GM19239 (cell line): Measurements from ENCODE around the gene CMSS1.

Experiments used
- DNase-seq: peaks from one replicate; pipeline ENCODE4 v3.0.0; 2011; ENCODE audit warnings: low spot score; ENCODE audit not compliant: insufficient read length
- FAIRE-seq: peaks from 2 replicates; lab custom pipeline; 2011; peaks lifted over from hg19 to GRCh38; lab: Jason Lieb, UNC

CMSS1 gene

GRCh38 chr3:100067589-100067988 lies 249.9 kb downstream of the CMSS1 start:
- DNase-seq (no peak), FAIRE-seq (no peak)

GRCh38 chr3:100068826-100069225 lies 251.2 kb downstream of the CMSS1 start:
- FAIRE-seq = peak; percentile 97

DNA sequence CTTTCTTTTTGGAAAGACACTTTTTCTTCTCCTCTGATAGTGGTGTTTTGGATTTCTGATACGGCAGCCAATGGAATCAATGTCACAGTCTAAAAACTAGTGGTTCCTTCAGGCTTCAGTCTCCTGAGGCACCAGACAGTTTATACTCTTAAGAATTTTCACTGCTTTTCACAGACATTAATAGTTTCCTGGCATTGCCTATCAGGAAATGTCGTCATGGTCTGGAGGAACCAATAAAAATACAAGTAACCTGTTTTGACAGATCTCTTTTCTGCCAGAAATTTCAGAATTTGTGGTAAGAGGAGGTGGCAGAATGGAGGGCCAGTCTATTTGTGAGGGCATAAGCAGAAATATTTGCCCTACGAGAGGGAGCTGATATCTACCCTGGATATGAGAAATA lies 251.8 kb downstream of the CMSS1 start:
- DNase-seq = no peak
- no peak for FAIRE-seq

More at GRCh38 chr3:100068826-100069225, 251.2 kb downstream of the CMSS1 start:
- peak; percentile 53 for DNase-seq

DNA sequence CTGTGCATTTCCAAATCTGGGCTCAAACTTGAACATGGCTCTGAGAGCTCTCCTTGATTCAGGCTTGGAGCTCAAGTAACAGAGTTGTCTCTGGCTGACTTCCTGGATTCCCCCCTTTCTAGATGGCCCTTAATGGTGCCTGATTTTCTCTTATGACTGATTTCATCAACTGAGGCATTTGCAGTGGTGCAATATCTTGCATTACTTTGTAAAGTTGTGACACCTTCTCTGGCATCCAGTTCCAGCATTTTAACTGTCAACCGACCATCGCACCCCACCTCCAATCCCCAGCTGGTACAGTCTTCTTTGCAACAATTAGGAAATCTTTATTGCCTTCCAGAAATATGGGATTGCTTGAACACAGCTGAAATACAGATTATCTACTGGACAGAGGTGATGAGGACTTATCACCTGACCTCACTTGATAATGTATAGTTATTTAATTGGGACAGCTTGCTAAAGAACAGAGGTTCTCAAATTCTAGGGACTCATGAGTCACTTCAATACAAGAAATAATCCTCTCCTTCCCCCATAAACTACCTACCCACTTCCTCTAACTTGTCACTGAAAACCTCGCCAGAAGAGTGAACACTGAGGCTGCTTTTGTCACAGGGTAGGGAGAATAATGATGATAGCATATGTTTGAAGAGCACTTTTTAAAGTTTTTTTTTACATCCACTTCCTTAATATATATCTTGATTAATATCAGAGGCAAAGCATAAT lies 254.8 kb downstream of the CMSS1 start:
- no peak for DNase-seq
- peak; percentile 79 for FAIRE-seq

DNA sequence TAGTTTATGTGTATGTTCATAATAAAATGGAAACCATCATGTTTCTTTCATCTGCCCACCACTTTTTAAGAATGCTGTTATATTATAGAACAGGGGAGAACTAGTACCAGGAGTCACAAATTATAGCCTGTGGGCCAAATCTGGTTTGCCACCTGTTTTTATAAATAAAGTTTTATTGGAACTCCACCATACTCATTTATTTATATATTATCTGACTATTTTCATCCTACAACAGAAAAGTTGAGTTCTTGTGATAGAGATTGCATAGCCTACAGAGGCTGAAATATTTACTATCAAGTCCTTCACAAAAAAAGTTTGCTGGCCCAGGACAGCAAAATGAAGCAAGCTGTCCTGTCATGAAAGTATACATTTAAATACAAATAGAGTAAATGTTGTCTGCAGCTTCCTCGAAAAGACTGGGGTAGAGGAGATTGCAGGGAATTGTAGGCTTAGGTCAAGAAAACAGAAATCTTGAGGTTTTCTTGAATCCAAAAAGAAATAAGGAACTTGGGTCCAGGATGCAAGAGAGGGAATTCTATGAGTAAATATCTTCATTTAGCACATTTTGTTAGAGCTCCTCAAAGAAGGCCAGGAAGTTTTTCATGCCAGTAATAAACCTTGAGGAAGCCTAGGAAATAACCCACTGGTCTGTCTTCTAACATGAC lies 255.5 kb downstream of the CMSS1 start:
- DNase-seq (no peak), FAIRE-seq (no peak)

- FAIRE-seq = peak; percentile 93
- DNase-seq = no peak
Observed at GRCh38 chr3:100073714-100074307, 256.1 kb downstream of the CMSS1 start.

DNA sequence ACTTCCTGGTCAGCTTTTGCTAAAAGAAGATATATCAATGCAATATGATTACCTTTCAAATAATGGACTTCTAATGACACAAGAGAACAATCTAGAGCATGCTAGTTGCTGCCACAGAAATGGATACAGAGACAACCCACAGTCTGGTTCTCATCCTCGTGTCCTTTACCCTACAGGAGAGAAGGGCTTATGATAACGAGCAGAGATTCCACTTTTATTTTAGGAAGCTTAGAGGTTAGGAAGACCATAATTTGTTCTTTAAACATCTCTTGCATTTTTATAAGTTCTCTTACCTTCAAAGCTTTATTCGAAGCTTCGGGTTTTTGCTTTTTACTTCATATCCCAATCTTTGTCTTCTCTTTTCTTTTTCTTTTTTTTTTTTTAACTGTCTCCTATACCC lies 257.5 kb downstream of the CMSS1 start:
- DNase-seq = no peak
- no peak for FAIRE-seq

DNA sequence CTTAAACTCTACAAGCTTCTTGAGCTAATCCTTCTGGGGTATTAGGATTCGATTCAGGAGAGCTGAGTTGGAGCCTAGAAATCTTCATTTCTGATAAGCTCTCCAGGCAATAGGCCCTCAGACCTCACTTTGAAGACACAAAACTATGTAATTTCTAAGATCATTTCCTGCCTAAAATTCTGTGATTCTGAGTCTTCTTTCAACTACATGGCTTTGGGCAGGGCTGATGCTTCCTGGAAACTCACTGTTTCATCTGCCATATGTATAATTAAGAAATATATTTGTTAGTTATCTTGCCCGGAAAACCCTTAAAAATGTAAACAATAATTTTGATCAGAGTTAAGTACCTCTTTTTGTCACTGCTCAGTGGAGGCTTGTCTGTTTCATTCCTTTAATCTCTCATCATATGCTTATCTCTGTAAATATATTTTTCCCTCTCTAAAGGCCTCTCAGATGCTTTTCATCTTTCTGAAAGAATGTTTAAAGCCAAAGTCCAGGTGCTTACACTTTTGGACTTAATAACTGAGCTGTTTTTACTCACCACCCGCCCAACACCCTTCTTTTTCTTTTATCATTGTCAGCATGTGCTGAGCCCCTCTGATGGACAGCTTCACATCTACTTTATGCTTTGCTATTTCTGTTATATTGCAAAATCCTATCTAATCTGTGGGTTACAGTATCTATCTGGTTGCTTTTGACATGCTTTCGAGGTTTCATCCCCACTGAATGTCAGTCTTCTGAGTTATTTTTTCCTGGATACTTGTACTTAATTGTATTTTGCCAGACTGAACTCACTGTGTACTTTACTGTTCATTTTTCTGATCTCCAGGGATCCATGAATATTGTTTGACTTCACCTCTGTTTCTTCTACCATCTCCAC lies 258.4 kb downstream of the CMSS1 start:
- DNase-seq = no peak
- FAIRE-seq = no peak

DNA sequence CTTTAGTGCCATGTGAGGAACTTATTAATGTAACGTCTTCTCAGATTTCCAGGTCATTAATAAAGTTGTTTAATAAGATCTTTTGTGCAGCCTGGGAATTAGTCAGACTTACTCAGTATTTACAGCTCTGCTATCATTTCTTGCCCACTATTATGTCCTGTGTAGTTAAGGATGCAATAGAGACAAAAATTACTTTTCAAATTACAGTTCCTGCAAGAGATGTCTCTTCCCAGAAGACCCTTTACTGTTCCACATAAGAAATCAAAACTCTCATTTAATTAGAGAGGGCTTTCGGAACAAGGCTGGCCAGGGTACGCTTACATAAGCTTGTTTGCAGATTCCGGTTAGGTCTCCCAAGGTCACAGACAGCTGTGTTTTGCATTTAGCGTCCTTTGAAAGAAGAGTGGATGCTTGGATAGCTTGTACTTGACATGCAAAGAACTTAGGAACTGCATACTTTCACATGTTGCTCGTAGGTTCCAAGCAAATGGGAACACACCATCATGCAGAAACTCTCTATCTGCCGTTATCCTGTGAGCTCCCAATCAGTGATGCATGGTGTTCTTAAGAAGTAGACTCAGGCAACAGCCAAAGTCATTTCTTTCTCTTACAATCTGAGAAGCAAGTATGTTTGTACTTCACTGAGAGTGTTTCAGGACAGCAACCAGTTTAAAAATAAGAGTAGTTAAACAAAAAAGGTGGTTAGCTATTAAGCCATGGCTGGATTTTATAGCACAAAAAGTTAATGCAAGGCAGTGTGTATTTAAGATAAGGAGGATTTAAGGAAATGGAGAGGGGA lies 259.3 kb downstream of the CMSS1 start:
- DNase-seq (no peak), FAIRE-seq (no peak)

GRCh38 chr3:100079328-100079727 lies 261.7 kb downstream of the CMSS1 start:
- no peak for DNase-seq
- no peak for FAIRE-seq

DNA sequence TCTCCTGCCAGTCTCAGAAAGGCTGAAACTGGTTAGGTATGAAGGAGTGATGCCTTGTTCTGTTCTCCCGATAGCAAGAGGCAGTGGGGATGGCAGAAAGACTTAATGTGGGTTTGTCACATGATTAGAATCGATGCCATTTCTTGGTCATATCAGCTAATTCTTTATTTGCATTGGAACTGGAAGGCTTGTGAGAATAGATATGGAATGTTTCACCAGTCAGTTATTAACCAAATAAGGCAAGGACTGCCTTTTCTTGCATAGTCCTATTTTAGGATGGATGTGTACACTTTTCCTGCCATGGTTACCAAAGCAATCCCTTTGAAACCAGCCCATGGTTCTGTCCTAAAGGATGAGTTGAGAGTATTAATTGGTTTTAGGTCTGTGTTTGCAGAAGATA lies 262.9 kb downstream of the CMSS1 start:
- FAIRE-seq = no peak

DNA sequence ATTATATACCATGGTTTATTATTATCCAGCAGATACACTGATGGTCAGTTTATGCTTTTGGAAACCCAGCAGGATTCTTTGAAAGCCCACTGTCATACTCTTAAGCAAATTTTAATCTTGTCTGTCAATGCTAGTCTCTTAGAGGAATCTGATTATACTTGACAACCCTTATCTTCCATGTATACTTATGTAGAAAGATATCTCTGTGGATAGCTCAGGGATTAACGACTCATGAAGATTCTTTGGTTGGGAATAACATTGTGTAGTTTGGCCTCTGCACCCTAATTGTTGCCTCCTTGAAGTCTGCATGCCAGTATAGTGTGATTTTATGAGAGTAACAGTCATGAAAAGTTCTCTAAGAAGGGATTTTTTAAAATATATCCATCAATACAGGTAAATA lies 263.6 kb downstream of the CMSS1 start:
- FAIRE-seq (no peak), DNase-seq (no peak)

More for the DNA sequence above, 262.9 kb downstream of the CMSS1 start:
- DNase-seq = no peak

DNA sequence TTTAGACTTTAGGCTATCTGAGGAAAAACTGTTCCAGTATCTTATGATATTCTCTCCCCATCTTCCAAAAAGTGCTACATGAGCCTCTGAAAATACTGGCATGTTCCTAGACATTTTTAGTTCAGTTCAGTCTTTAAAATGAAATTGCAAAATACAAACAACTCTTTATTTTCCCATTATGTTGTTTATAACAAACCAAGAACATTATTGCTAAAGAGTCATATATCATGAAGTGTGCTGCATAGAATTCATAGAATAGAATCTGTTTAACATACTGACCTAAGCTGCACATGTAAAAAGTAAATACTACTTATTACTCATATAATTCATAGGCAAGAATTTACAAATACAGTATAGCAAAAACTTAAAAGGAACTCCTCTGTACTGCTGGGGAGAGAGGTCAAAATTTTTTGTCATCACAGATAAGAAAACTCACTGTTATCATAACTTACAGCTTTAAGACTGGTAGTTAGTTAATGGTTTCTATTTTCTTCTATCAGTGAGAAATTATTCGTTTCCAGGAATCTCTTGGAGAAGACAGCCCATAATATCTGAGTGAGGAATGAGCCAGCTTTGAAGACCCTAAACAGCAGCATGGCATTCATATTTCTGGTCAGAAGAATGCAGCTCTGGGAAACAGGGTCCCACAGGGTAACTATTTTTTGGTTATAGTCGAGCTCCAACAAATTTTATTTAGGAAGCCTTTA lies 264.5 kb downstream of the CMSS1 start:
- DNase-seq (no peak), FAIRE-seq (no peak)

DNA sequence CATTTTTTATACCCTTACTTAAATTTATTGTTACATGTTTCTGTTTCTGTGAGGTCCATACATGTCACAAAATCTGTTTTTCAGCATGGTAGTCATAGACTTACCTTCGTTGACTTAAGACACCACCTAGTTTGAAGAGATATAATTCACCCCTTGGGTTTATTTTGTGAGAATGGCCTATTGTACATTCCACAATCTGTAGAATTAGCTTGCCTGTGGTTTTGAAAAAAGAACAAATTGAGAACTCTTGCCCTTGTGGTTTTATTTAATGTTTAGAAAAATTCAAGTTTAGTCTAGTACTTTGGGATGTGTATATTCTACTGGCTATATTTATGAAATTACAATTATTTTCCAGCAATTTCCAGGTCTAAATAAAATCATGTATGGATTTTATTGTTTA lies 265.1 kb downstream of the CMSS1 start:
- DNase-seq (no peak), FAIRE-seq (no peak)

DNA sequence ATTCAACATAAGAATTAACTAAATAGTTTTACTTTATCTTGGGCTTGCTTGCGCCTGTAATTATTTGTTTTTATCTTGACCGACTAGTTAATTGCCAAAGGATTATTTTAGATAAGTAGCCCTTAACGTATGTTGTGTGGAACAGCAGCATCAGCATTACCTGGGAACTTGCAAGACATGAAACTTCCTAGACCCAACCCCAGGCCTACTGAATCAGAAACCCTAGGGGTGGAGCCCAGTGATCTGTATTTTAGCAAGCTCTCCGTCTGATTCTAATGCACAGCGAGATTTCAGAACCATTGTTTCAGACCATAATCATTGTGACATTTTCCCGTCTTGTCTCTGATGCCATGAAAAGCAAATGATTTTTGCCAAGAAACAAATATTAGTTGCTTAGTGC lies 265.5 kb downstream of the CMSS1 start:
- no peak for FAIRE-seq
- DNase-seq = no peak

DNA sequence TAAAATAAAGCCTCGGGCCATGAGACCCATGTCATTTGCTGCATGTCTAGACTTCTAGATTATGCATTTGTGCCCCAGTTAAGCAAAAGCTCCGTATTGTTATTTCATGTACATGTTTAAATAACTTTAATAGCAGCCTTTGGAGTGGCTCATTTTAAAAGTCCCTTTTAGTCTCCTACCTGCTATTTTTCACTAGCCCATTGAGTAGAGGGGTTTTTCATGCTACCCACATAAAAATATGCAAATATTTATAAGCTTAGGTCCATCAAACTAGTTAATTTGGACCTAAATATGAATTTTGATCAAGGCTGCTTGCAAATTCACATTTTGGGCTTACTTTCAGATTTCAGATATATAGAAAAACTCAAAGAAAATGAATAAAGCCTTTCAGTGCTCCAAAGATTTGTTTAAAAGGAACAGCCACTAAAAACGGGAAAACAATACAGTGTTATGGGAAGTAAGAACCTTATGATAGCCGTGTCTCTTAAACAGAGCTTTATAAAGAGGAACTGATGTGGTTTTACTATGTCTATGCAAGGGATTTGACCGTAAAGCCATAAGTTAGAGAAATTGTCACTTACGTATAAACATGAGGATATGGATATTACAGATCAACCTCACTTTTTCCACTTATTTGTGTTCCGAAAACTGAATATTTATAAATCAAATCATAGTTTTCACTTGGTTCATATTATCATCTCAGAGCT lies 266.6 kb downstream of the CMSS1 start:
- DNase-seq (no peak), FAIRE-seq (peak; percentile 49)

DNA sequence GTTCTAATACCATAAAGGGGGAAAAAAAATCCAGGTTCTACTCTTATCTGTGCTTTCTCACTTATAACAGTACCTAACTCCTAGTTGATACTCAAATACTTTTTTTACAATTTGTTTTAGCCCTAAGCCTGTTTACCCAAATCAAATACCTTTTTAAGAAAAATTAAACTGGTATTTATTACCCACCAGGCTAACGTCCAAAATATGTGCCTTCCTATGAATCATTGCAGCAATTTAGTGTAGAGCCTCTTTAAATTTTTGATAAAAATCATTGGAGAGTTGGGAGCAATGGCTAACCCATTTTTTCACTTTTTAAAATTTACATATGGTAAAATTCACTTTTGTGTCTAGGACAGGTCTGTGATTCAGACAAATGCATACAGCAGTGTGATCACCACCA lies 268.7 kb downstream of the CMSS1 start:
- no peak for FAIRE-seq
- no peak for DNase-seq

DNA sequence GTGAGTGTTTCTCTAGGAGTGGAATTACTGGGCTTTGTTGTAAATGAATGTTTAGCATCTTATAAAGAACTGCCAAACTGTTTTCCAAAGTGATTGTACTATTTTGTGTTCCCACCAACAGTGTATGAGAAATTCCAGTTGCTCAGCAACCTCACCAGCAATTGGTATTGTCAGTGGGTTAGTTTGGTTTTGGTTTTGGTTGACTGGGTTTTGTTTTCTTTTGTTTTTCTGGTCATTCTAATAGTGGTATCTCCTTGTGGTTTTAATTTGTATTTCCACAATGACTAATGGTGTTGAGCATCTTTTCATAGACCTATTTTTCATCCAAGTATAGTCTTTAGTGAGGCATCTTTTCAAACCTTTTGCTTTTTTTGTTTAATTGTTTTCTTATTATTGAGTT lies 269.5 kb downstream of the CMSS1 start:
- peak; percentile 85 for FAIRE-seq
- no peak for DNase-seq
